Retinal pigment epithelial cell (primary cell): ENCODE results near the gene DTD1.
A peak's percentile ranks its signal among the peaks of the same experiment; 100 is the strongest.

ENCODE experiments used
- DNase-seq: peaks from one replicate; pipeline ENCODE4 v3.0.0-alpha.2; 2010; ENCODE audit warnings: low read depth
- H3K4me3 ChIP-seq: 2 replicates; pipeline ENCODE4 v1.5.1; 2011; ENCODE audit warnings: mild to moderate bottlenecking, low read length, control low read depth, moderate library complexity
- TF ChIP-seq, protein P1 (sequence below): conservative IDR thresholded peaks from 2 replicates; pipeline ENCODE4 v1.5.1; 2011; ENCODE audit warnings: low read depth, low read length, control low read depth, inconsistent platforms

DTD1 gene

GRCh38 chr20:18625907-18626655, 38.2 kb downstream of the DTD1 start:
- DNase-seq: no peak
- no peak overlapping the region for H3K4me3 ChIP-seq
- TF ChIP-seq, protein P1, sequence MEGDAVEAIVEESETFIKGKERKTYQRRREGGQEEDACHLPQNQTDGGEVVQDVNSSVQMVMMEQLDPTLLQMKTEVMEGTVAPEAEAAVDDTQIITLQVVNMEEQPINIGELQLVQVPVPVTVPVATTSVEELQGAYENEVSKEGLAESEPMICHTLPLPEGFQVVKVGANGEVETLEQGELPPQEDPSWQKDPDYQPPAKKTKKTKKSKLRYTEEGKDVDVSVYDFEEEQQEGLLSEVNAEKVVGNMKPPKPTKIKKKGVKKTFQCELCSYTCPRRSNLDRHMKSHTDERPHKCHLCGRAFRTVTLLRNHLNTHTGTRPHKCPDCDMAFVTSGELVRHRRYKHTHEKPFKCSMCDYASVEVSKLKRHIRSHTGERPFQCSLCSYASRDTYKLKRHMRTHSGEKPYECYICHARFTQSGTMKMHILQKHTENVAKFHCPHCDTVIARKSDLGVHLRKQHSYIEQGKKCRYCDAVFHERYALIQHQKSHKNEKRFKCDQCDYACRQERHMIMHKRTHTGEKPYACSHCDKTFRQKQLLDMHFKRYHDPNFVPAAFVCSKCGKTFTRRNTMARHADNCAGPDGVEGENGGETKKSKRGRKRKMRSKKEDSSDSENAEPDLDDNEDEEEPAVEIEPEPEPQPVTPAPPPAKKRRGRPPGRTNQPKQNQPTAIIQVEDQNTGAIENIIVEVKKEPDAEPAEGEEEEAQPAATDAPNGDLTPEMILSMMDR: no peak

DNA sequence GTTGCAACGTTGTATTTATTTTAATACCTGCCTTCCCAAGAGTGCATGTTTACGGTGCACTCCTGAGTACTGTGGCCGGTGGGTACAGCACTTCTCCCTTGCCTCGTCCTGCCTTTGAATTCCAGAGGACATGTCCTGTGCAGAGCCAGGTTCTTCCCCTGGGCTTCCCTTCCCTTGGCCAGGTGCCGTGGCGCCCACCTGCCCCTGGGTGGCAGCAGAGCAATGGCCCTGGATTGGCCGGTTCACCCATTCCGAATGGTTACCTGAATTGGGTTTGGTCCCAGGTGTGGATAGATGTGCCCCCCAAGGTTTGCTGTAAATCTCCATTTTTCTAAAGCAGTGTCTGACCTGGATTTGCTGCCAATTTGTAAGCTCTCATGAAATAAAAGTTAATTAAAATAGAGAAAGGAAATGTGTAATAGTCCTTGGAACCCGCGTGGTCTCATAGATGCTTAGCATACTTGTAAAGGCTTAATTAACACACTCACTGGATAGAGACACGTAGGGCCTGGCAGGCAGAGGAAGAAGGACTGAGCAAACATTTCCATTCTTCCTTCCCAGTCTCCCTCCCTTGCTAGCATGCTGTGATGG, 40.6 kb downstream of the DTD1 start:
- no peak for DNase-seq
- no peak overlapping the region for H3K4me3 ChIP-seq
- TF ChIP-seq, protein P1: peak; percentile 77

- no peak overlapping the region for H3K4me3 ChIP-seq
- peak; percentile 29 for DNase-seq
- TF ChIP-seq, protein P1: peak; percentile 99
These were observed 44.4 kb downstream of the DTD1 start for GRCh38 chr20:18632196-18632789.

DNA sequence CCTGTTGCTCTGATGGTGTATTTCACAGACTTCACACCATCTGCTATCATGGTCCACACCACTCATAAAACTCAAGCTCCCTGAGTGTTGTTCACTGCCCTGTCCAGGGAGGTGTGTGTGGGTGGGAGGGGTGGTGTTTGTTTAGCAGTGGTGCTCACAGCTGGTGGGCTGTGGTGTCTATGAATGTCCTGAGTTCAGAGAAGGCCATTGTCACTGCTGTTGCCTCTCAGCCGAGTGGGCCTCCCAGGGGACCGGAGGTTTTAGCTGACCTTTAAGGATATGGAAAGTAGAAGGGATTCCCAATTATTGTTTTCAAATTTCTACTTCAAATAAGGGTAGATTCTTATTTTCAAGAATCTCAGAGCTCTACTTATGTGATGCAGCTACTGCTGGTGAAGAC, 45.6 kb downstream of the DTD1 start:
- H3K4me3 ChIP-seq: no peak overlapping the region
- DNase-seq: no peak
- TF ChIP-seq, protein P1: no peak

GRCh38 chr20:18634501-18634900, 46.6 kb downstream of the DTD1 start:
- TF ChIP-seq, protein P1: no peak
- no peak for DNase-seq
- no peak overlapping the region for H3K4me3 ChIP-seq

DNA sequence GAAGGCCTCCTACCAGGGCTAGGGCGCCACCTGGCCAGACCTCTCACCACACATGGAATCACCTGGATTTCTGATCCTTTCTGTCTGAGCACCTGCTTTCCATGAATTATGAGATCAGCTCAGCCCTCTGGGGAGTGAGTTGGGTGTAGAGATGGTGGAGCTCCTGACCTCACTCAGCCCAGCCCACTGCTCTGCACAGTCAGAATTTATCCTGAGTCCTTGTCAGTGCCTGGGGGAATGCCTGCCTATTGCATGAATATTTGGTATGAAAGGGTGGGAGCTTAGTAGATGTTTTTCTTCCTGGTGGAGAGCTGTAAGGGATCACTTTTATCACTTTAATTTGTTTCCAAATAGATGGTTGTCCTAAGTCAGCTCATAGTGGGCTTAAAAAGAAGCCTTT, 47.5 kb downstream of the DTD1 start:
- no peak for DNase-seq
- TF ChIP-seq, protein P1: no peak
- no peak overlapping the region for H3K4me3 ChIP-seq
